Left kidney (tissue), 8 donors: ENCODE data around the gene ARHGEF26. TPM values are rescaled to one million over a fixed set of nuclear protein-coding genes. Genes with fewer than 3 reads are reported as not detected.
A peak's percentile ranks its signal among the peaks of the same experiment; 100 is the strongest.
"Not testable (repeated sequence)": the region's sequence is repeated elsewhere in the genome, so short reads cannot be mapped to it uniquely, and the experiment has no call there.

ENCODE experiments used
- DNase-seq: peaks from one replicate; pipeline ENCODE4 v3.0.0-alpha.2; 2013
- long read RNA-seq, 8 donors: transcript quantifications; one replicate each; lab custom pipeline, GENCODE V29; 2026
- polyA plus RNA-seq: library from polyadenylated mRNA; unstranded; fragments of 120-200 nt; gene quantifications from one replicate; pipeline ENCODE4 v1.2.1, GENCODE V29; 2013; ENCODE audit not compliant: insufficient read length

ARHGEF26 gene, protein sequence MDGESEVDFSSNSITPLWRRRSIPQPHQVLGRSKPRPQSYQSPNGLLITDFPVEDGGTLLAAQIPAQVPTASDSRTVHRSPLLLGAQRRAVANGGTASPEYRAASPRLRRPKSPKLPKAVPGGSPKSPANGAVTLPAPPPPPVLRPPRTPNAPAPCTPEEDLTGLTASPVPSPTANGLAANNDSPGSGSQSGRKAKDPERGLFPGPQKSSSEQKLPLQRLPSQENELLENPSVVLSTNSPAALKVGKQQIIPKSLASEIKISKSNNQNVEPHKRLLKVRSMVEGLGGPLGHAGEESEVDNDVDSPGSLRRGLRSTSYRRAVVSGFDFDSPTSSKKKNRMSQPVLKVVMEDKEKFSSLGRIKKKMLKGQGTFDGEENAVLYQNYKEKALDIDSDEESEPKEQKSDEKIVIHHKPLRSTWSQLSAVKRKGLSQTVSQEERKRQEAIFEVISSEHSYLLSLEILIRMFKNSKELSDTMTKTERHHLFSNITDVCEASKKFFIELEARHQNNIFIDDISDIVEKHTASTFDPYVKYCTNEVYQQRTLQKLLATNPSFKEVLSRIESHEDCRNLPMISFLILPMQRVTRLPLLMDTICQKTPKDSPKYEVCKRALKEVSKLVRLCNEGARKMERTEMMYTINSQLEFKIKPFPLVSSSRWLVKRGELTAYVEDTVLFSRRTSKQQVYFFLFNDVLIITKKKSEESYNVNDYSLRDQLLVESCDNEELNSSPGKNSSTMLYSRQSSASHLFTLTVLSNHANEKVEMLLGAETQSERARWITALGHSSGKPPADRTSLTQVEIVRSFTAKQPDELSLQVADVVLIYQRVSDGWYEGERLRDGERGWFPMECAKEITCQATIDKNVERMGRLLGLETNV
- 20.1 TPM for polyA plus RNA-seq
- long read RNA-seq, donor 1, partial matches to known transcripts = 24 of 25 reads
- long read RNA-seq, donor 1, other reads (novel, unspliced or antisense) = 0 of 25 reads
- long read RNA-seq, donor 2, partial matches to known transcripts = 15 of 15 reads
- long read RNA-seq, donor 2, other reads (novel, unspliced or antisense) = 0 of 15 reads
- long read RNA-seq, donor 3 = 0 reads
- long read RNA-seq, donor 4 = 0 reads
- long read RNA-seq, donor 5, partial matches to known transcripts = 0 of 1 reads
- long read RNA-seq, donor 5, other reads (novel, unspliced or antisense) = 0 of 1 reads
- long read RNA-seq, donor 6 = 0 reads
- long read RNA-seq, donor 7, partial matches to known transcripts = 9 of 9 reads
- long read RNA-seq, donor 7, other reads (novel, unspliced or antisense) = 0 of 9 reads
- long read RNA-seq, donor 8 = 0 reads

DNA sequence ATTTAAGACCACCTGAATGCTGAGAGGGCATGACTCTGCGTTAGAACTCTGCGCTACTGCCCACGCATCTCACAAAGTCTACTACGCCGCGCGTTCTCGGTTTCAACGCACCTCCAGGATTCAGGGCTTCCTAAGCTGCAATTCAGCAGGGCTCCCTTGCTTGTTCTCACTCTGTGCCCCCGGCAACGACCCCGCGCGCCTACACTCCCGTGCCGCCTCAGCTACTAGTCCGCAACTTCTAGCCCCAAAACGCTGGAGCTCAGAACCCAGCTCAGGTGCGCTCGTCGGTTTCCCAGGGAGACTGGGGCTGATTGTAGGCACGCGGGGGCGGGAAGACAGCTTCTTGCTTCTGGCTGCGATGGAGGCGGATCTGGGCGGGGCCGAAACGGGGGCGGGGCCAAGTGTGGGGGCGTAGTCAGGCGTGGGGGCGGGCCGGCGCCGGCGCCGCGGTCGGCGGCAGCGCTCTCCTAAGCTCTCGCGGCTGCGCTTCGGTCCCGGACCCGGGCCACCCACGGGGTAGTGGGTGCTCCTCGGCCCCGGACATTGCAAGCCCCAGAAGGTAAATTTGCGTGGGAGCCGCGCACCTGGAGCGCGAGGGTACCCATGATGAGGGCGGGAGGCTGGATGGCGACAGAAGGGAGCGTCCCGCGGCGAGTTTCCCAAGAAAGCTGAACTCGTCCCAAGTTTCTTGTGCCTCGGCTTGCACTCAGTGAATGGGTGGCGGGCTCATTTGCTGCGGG, at the start of gene ARHGEF26:
Gene ARHGEF26, plus strand, starts transcription at position 430 of the 740 bp plus-strand sequence. CDS start 603 bp downstream, outside the sequence.
- peak; percentile 88 for DNase-seq

DNA sequence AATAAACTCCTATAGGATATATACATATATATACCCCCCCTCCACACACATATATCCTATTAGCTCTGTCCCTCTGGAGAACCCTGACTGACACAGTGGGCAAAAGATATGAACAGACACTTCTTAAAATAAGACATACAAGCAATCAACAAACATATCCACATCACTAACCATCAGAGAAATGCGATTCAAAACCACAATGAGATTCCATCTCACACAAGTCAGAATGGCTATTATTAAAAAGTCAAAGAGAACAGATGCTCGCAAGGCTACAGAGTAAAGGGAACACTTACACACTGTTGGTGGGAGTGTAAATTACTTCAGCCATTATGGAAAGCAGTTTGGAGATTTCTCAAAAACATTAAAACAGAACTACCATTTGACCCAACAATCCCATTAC, 46.2 kb upstream of the ARHGEF26 start:
- no peak for DNase-seq

DNA sequence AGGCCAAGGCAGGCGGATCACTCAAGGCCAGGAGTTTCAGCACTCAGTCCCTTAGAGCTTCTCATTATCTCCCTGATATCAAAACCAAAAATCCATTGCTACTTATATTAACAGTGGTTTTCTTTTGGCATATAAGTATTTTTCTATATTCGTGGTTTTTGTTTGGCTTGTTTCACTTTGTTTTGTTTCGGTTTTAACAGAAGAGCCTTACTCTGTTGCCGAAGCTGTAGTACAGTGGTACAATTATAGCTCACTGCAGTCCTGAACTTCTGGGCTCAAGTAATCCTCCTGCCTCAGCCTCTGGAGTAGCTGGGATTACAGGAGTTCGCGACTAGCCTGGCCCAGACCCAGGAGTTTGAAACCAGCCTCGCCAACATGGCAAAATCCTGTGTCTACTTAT, 42.5 kb upstream of the ARHGEF26 start:
- DNase-seq = no peak

DNA sequence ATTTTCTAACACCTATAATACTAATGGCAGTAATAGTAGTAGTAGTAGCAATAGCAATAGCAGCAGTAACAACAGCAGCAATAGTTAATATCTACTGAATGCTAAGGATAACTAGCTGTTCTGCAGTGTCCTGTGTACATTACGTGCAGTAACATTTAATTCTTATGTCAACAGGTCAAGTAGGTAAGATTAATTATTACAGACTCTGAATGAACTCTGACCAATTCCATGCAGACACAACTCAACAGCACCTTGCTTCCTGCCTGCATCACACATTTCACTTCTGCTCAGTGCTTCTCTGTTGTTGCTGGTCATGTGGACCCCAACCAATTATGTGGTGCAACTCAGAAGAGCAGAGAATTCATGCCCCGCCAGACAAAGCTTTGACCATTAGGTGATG, 39.9 kb upstream of the ARHGEF26 start:
- DNase-seq = no peak

DNA sequence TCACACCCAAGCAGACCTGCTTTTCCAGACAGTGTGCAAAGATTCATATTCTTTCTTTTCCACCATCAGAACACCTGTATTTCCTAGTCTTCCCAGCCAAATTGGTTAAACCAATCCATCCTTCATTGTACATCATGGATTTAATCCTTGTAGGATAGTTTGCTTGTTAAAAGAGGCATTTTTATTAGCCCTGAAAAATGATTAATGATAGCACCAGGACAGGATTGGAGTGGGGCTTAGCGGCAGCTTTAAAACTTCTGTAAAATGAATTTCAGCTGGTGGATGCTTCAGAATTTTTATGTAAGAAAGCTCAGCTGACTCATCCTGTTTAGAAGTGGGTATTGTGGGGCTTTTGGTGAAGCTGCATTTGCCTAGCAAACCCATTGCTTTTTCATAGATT, 36.1 kb upstream of the ARHGEF26 start:
- peak; percentile 5 for DNase-seq

DNA sequence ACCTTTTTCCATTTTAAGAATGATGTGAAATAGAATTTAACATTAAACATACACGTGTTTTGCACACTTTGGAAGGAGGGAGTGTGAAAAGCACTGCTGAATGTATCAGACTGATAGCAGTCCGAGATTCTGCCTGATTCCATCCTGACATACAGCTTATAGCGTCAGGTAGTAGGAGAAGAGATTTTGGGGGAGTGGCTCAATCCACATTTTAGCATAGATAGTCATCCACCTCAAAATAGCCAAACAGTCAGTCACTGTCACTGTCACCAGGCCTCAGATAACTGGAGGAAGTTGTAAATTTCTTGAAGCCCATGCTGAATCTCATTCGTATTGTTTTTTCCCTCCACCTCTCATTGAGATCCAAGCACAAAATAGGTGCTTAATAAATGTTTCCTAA, 35.4 kb upstream of the ARHGEF26 start:
- DNase-seq = no peak

DNA sequence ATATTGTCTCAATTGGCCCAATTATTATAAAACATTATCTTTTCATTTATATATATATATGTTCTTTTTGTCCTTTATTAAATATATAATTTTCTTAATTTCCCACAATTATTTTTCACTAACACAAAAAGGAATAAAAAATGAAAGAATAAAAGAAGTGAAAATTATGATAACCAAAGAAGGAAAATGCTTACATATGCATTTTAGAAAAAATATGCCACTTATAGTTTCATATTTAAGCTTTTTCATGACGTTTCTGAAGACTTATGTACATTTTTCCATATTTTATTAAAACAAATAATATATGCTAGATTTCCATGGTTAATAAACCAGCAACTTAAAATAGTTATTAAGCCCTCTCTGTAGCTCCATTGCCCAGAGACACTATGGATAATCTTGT, 34.9 kb upstream of the ARHGEF26 start:
- no peak for DNase-seq

DNA sequence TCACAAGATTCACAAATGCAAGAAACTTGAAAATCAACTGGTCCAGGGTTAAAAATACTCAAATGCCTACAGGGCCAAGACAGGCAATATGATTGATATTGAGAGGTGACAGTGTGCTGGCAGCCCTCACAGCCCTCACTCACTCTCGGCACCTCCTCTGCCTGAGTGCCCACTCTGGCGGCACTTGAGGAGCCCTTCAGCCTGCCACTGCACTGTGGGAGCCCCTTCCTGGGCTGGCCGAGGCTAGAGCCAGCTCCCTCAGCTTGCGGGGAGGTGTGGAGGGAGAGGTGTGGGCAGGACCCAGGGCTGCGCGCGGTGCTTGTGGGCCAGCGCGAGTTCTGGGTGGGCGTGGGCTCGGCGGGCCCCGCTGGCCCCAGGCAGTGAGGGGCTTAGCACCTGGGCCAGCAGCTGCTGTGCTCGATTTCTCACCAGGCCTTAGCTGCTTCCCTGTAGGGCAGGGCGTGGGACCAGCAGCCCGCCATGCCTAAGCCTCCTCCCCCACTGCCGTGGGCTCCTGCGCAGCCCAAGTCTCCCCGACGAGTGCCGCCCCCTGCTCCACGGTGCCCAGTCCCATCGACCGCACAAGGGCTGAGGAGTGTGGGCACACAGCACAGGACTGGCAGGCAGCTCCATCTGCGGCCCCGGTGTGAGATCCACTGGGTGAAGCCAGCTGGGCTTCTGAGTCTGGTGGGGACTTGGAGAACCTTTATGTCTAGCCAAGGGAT, 33.3 kb upstream of the ARHGEF26 start:
- not testable (repeated sequence) for DNase-seq

DNA sequence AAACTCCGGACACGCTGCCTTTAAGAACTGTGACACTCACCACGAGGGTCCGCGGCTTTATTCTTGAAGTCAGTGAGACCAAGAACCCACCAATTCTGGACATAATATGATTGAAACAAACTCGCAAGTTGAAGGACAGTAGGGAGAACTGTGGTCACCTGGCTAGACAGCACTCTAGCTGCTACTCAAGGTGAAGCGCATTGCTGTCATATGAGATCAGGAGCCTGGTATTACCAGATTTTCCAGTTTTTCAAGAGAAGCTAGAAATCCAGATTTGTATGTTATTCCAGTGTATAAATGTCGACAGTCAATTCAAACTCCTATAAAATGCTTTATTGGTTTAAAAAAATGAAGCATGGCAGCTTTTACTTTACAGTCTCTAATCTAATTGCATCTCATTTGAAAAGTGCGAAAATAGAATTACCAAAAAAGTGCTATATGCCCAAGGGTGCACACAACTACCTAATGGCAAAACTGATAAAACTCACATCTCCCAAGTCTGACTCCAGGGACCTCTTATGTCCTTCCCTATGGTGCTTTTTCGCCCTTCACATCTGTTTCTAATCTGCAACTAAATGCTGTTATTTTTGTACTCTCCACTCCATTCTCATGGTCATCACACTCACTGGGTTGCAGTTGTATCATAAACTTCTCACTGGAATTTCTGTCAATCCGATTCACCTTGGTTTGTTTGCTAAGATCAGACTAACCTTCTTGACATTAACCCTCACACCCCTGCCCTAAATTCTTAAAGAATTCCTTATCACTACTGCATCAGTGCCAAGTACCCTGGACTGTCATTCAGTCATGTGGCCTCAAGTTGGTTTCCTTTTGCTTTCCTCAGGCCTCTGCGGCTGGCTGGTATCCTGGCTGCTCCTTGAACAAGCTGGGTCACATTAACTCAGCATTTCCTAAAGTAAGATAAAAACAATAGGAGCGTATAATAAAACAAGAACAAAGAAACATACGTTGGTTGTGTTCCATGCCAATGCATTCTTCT, 31.5 kb upstream of the ARHGEF26 start:
- peak; percentile 4 for DNase-seq

DNA sequence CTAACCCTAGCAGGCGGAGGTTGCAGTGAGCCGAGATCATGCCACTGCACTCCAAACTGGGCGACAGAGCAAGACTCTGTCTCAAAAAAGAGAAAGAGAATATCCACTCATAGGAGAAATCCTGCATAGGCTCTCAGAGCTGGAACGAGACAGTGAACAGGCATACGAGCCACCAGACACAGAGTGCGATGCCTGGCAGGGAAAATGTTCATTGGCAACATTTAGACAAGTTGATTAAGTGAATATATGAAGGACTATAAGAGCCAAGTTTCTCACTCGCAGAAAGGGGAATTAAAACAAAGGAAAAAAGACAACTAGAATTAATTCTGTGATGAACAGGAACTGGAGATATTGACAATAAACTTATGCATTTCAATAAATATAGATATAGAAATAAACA, 27.1 kb upstream of the ARHGEF26 start:
- no peak for DNase-seq

DNA sequence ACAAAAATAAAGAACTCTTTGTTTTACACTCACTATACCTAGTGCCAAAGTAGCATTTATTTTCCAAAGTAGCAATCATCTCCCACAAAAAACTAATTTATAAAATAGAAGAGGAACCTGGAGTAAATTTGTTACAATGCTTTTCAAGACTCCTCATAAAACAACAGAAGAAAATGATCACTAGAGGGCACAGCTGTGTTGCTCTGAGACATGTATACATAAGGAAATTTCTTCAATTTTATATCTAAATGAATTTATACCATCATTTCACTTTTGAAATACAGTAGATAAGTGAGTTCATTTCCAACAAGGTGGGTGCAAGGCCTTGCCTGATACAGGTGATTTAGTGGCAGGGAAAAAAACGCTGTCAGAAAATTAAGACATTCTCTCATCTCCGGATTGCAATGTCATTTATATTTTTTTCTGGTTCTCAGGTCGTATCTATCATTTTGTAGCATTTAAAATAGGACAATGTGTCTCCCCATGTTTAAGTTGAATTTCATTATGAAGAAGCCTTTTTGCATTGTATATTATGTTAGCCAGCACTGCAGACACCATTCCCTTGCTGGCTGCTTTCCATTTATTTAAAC, 25.3 kb upstream of the ARHGEF26 start:
- DNase-seq = peak; percentile 15

DNA sequence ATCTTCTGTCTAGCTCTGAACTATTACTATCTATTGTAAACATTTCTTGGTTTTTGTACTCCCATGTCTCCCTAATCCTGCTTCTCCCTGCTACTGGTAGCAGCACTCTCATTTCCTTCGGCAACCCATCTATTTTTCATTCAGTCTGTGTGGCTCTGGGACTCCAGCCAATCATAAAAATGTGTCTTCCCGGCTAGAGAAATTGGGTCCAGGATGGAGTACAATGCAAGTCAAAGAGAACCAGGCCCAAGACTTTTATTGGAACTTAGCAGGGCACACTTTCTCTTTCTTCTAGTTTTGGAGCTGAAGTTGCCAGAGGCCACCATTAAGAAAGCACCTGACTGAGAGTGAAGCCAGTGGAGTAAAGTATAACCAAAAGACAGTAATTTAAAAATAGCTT, 22.8 kb upstream of the ARHGEF26 start:
- no peak for DNase-seq

DNA sequence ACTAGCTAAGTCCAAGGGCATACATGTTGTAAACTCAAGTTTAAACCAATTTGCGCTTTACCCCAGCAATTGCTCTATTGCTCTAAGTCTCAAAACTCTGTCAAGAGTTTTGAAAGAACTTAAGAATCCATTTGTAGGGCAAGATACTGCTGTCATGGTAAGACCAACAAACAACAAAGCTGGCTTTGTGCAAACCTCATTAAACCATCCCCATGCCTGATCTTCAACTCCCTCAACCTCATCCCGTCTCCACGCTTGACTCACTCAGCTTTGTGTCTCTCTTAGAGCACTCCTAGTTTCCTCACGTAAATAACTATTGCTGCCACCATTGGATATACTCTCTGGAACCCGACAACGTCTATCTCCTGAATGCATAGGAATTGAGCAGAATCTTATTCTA, 20.6 kb upstream of the ARHGEF26 start:
- DNase-seq = no peak

DNA sequence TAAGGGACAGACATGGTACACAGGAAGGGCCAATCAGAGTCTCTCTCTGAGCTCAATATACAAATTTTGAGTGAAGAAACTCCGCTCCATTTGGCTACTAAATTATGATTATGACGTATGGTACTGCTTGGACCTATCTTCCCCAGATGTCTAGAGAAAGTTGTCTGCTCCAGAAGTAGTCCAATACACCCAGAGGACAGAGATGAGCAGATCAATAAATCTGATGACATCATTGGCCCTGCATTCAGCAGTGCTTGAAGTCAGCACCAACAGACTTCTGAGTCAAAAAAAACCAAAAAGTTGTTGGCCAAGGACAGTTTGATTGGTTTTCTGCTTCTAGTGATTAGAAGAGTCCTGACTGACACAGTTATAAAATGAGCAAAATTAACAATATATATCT, 19.9 kb upstream of the ARHGEF26 start:
- DNase-seq = no peak

DNA sequence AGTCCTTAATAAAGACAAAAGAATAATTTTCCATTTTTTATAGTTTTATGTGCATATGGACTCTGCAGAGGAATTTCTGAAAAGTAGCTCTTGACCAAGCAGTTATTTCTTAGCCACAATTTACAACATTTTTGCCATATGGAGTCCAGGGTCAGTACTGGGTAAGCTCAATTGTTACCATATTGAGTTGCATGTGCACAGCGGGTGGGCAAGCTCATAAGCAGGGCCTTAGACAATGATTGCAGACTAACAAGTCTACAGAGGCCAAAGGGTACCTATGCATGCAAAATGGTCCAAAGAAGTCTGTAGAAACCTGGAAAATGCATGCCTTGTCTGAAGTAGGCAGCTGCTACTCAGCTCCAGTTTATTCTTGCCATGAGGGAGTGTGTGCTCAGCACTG, 19.0 kb upstream of the ARHGEF26 start:
- no peak for DNase-seq

DNA sequence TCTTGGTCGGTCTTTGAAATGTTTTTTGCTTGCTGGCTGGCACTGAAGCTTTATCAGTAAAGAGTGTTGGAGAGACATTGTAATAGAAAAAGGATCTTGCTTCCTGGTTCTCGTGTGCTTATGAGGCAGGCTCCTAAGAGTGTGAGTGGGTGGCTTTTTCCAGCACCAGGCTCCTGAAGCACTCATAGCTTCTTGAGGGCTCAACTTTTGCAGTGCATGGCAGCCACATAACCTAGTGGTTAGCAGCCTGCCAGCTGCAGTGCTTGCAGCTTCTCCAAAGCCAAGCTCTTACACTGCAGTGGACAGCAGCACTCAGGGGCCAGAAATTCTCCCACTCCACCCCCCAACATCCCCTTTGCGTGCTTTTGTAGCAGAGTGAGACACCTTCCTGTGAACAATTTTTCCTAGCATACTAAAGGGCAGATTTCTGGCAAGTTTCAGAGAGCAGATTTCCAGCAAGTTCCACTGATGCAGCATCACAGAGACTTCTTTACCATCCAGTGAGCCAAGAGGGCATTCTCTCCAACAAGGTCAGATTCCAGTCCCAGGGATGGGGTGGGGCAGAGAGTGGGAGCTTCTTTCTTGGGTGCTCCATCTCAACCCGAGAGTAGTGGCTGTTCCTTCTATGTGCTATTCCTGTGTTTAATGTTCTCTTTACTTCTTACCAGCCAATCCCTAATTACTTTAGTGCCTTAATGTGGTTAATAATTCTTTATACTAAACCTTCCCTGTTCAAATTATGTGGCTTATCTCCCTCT, 15.8 kb upstream of the ARHGEF26 start:
- no peak for DNase-seq

DNA sequence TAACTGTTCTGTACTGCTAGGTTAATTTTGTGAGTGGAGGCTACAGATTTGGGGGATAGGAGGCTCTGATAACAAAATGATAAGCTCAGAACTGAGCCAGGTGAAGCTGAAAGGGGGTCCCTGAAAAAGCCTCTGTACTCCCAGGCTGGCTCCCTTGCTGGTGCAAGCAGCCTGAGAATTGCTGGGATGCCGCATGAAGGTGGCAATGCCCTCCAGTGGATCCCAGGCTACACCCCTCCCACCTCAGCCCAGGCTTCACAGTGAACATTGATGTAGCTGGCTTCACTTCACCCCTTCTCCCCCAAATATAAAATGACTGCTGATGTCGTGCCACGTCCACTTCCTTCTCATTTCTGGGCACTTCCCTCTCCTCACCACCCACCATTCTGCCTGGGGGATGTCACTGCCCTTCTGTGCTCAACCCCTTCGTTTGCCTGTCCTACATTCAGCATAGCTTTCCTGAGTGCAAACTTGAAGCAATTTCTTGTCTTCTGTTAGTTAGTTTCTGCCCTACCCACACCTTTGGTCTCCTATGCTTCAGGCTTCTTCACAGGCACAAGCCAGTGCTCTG, 9.7 kb upstream of the ARHGEF26 start:
- no peak for DNase-seq
